ENCODE results near the gene SDF4. TPM values are rescaled to one million over a fixed set of nuclear protein-coding genes. Genes with fewer than 3 reads are reported as not detected.

Gene SDF4
- total and polyA plus RNA-seq, 7 experiments from 2014 or later, result 74.8 to 124 (median 107) TPM

- no peak overlapping the region for H3K27ac ChIP-seq (ENCODE audit: low read depth, low read length)
- no peaks in the 10 kb centered on the region for H3K27me3 ChIP-seq (ENCODE audit: control insufficient read depth in 2 of 2, insufficient read depth in 2 of 2, low read length in 2 of 2)
- Mint-ChIP-seq H3K36me3 (peaks cover 0 to 3% (median 0%) of the 10 kb centered on the region in 5 donors), H3K27ac (no peak overlapping the region), H3K4me3 (no peak overlapping the region), H3K4me1 (peaks cover 0 to 7% (median 5%) of the 10 kb centered on the region in 7 donors), H3K9me3 (no peaks in the 10 kb centered on the region), H3K27me3 (no peaks in the 10 kb centered on the region)
- intact Hi-C loops (cut with micrococcal nuclease), result no loop called here
- ATAC-seq (no peak), DNase-seq (no peak)
- POLR2A ChIA-PET, result no interaction called here
- peaks cover 0 to 12% (median 0%) of the 10 kb centered on the region in 3 experiments for H3K36me3 ChIP-seq (ENCODE audit: control insufficient read depth in 2 of 3, insufficient read depth in 3 of 3, low read length in 3 of 3)
- no peak overlapping the region for H3K4me3 ChIP-seq (ENCODE audit: low read length)
- H3K9me3 ChIP-seq (ENCODE audit: control insufficient read depth in 2 of 3, low read length in 3 of 3), result no peaks in the 10 kb centered on the region
- H3K4me1 ChIP-seq (ENCODE audit: control insufficient read depth in 2 of 2, insufficient read depth in 2 of 2, low read length in 2 of 2), result no peaks in the 10 kb centered on the region
- CTCF ChIA-PET, result no interaction called here
Measured at GRCh38 chr1:1239227-1239613, 7.4 kb upstream of the SDF4 start.

GRCh38 chr1:1238702-1239178 lies 6.9 kb upstream of the SDF4 start:
- no peak for ATAC-seq
- Mint-ChIP-seq H3K4me3 (no peak overlapping the region), H3K4me1 (peaks cover 0 to 11% (median 9%) of the 10 kb centered on the region in 7 donors), H3K27ac (no peak overlapping the region), H3K27me3 (no peaks in the 10 kb centered on the region), H3K36me3 (peaks cover 0 to 3% (median 1%) of the 10 kb centered on the region in 5 donors), H3K9me3 (no peaks in the 10 kb centered on the region)
- H3K9me3 ChIP-seq (ENCODE audit: control insufficient read depth in 2 of 3, low read length in 3 of 3), result no peaks in the 10 kb centered on the region
- no peak overlapping the region for H3K27ac ChIP-seq (ENCODE audit: low read depth, low read length)
- CTCF ChIA-PET, result no interaction called here
- DNase-seq, result no peak
- peaks cover 0 to 13% (median 0%) of the 10 kb centered on the region in 3 experiments for H3K36me3 ChIP-seq (ENCODE audit: control insufficient read depth in 2 of 3, insufficient read depth in 3 of 3, low read length in 3 of 3)
- H3K4me1 ChIP-seq (ENCODE audit: control insufficient read depth in 2 of 2, insufficient read depth in 2 of 2, low read length in 2 of 2), result peaks cover 0 to 2% of the 10 kb centered on the region in 2 donors
- intact Hi-C loops (cut with micrococcal nuclease), result no loop called here
- H3K27me3 ChIP-seq (ENCODE audit: control insufficient read depth in 2 of 2, insufficient read depth in 2 of 2, low read length in 2 of 2), result no peaks in the 10 kb centered on the region
- POLR2A ChIA-PET, result no interaction called here
- no peak overlapping the region for H3K4me3 ChIP-seq (ENCODE audit: low read length)

- no peaks in the 10 kb centered on the region for H3K9me3 ChIP-seq (ENCODE audit: control insufficient read depth in 2 of 3, low read length in 3 of 3)
- Mint-ChIP-seq H3K27ac (no peak overlapping the region), H3K4me3 (no peak overlapping the region), H3K4me1 (peaks cover 0 to 17% (median 15%) of the 10 kb centered on the region in 7 donors), H3K27me3 (no peaks in the 10 kb centered on the region), H3K9me3 (peaks cover 0 to 1% (median 0%) of the 10 kb centered on the region in 11 donors), H3K36me3 (peaks cover 0 to 7% (median 5%) of the 10 kb centered on the region in 5 donors)
- H3K27ac ChIP-seq (ENCODE audit: low read depth, low read length), result no peak overlapping the region
- intact Hi-C loops (cut with micrococcal nuclease), result no loop called here
- POLR2A ChIA-PET, result no interaction called here
- DNase-seq, result no peak
- H3K4me3 ChIP-seq (ENCODE audit: low read length), result no peak overlapping the region
- H3K27me3 ChIP-seq (ENCODE audit: control insufficient read depth in 2 of 2, insufficient read depth in 2 of 2, low read length in 2 of 2), result no peaks in the 10 kb centered on the region
- peaks cover 0 to 13% (median 0%) of the 10 kb centered on the region in 3 experiments for H3K36me3 ChIP-seq (ENCODE audit: control insufficient read depth in 2 of 3, insufficient read depth in 3 of 3, low read length in 3 of 3)
- H3K4me1 ChIP-seq (ENCODE audit: control insufficient read depth in 2 of 2, insufficient read depth in 2 of 2, low read length in 2 of 2), result peaks cover 0 to 8% of the 10 kb centered on the region in 2 donors
- ATAC-seq, result peak; percentile 11
- CTCF ChIA-PET, result no interaction called here
Measured at GRCh38 chr1:1237874-1238701, 6.3 kb upstream of the SDF4 start.

- Histone ChIP-seq H3K36me3 (ENCODE audit: control insufficient read depth in 2 of 3, insufficient read depth in 3 of 3, low read length in 3 of 3) (peaks cover 0 to 13% (median 0%) of the 10 kb centered on the region in 3 experiments), H3K9me3 (ENCODE audit: control insufficient read depth in 2 of 3, low read length in 3 of 3) (no peaks in the 10 kb centered on the region), H3K4me3 (ENCODE audit: low read length) (no peak overlapping the region), H3K4me1 (ENCODE audit: control insufficient read depth in 2 of 2, insufficient read depth in 2 of 2, low read length in 2 of 2) (peaks cover 0 to 12% of the 10 kb centered on the region in 2 donors), H3K27me3 (ENCODE audit: control insufficient read depth in 2 of 2, insufficient read depth in 2 of 2, low read length in 2 of 2) (no peaks in the 10 kb centered on the region), H3K27ac (ENCODE audit: low read depth, low read length) (no peak overlapping the region)
- H3K4me1 Mint-ChIP-seq, result peaks cover 0 to 17% (median 15%) of the 10 kb centered on the region in 7 donors
- H3K9me3 Mint-ChIP-seq, result peaks cover 0 to 1% (median 0%) of the 10 kb centered on the region in 11 donors
- POLR2A ChIA-PET, result interaction anchor here (0.5 kb wide), 1 partner anchor 169 kb away, joined by 3 read pairs; no protein-coding TSS in a partner anchor
- no peak for ATAC-seq
- intact Hi-C loops (cut with micrococcal nuclease), result no loop called here
- H3K27ac Mint-ChIP-seq, result peak overlapping the region in 1 of 9 donors; percentile 31
- no peak for DNase-seq
- CTCF ChIA-PET, result no interaction called here
- H3K36me3 Mint-ChIP-seq, result peaks cover 0 to 7% (median 5%) of the 10 kb centered on the region in 5 donors
- H3K4me3 Mint-ChIP-seq, result peak overlapping the region in 1 of 10 donors; percentile 45
- no peaks in the 10 kb centered on the region for H3K27me3 Mint-ChIP-seq
Measured at GRCh38 chr1:1236945-1237873, 5.4 kb upstream of the SDF4 start.

- H3K4me3 Mint-ChIP-seq, result no peak overlapping the region
- ChIA-PET CTCF (no interaction called here), POLR2A (no interaction called here)
- intact Hi-C loops (cut with micrococcal nuclease), result no loop called here
- H3K9me3 Mint-ChIP-seq, result peaks cover 0 to 1% (median 0%) of the 10 kb centered on the region in 11 donors
- H3K36me3 ChIP-seq (ENCODE audit: control insufficient read depth in 2 of 3, insufficient read depth in 3 of 3, low read length in 3 of 3), result peaks cover 0 to 13% (median 0%) of the 10 kb centered on the region in 3 experiments
- H3K27ac ChIP-seq (ENCODE audit: low read depth, low read length), result no peak overlapping the region
- H3K27ac Mint-ChIP-seq, result no peak overlapping the region
- no peak overlapping the region for H3K4me3 ChIP-seq (ENCODE audit: low read length)
- ATAC-seq, result no peak
- H3K36me3 Mint-ChIP-seq, result peaks cover 0 to 7% (median 5%) of the 10 kb centered on the region in 5 donors
- no peaks in the 10 kb centered on the region for H3K9me3 ChIP-seq (ENCODE audit: control insufficient read depth in 2 of 3, low read length in 3 of 3)
- H3K4me1 Mint-ChIP-seq, result peaks cover 0 to 17% (median 15%) of the 10 kb centered on the region in 7 donors
- peaks cover 0 to 12% of the 10 kb centered on the region in 2 donors for H3K4me1 ChIP-seq (ENCODE audit: control insufficient read depth in 2 of 2, insufficient read depth in 2 of 2, low read length in 2 of 2)
- H3K27me3 Mint-ChIP-seq, result no peaks in the 10 kb centered on the region
- no peaks in the 10 kb centered on the region for H3K27me3 ChIP-seq (ENCODE audit: control insufficient read depth in 2 of 2, insufficient read depth in 2 of 2, low read length in 2 of 2)
- DNase-seq, result no peak
Measured at GRCh38 chr1:1236176-1236763, 4.5 kb upstream of the SDF4 start.

GRCh38 chr1:1235016-1235744 lies 3.4 kb upstream of the SDF4 start:
- Histone ChIP-seq H3K9me3 (ENCODE audit: control insufficient read depth in 2 of 3, low read length in 3 of 3) (no peaks in the 10 kb centered on the region), H3K36me3 (ENCODE audit: control insufficient read depth in 2 of 3, insufficient read depth in 3 of 3, low read length in 3 of 3) (peaks cover 0 to 13% (median 0%) of the 10 kb centered on the region in 3 experiments), H3K4me1 (ENCODE audit: control insufficient read depth in 2 of 2, insufficient read depth in 2 of 2, low read length in 2 of 2) (peaks cover 8 to 22% of the 10 kb centered on the region in 2 donors), H3K4me3 (ENCODE audit: low read length) (no peak overlapping the region), H3K27me3 (ENCODE audit: control insufficient read depth in 2 of 2, insufficient read depth in 2 of 2, low read length in 2 of 2) (no peaks in the 10 kb centered on the region), H3K27ac (ENCODE audit: low read depth, low read length) (no peak overlapping the region)
- ATAC-seq, result no peak
- POLR2A ChIA-PET, result no interaction called here
- H3K4me1 Mint-ChIP-seq, result peaks cover 7 to 28% (median 24%) of the 10 kb centered on the region in 7 donors
- H3K4me3 Mint-ChIP-seq, result peak overlapping the region in 2 of 10 donors; percentile 76 to 82
- DNase-seq, result no peak
- peaks cover 0 to 10% (median 5%) of the 10 kb centered on the region in 5 donors for H3K36me3 Mint-ChIP-seq
- CTCF ChIA-PET, result no interaction called here
- no peaks in the 10 kb centered on the region for H3K27me3 Mint-ChIP-seq
- peaks cover 0 to 1% (median 0%) of the 10 kb centered on the region in 11 donors for H3K9me3 Mint-ChIP-seq
- intact Hi-C loops (cut with micrococcal nuclease), result no loop called here
- peak overlapping the region in 1 of 9 donors; percentile 9 for H3K27ac Mint-ChIP-seq
